ENCODE data around the gene EFNA5. TPM values are rescaled to one million over a fixed set of nuclear protein-coding genes. Genes with fewer than 3 reads are reported as not detected.

The EFNA5 gene
- total RNA-seq, 2 donors from 2014 or later = 6.0 to 13.5 TPM

GRCh38 chr5:107367939-107368338 is 302.8 kb downstream of the EFNA5 start:
- no peaks in the 10 kb centered on the region for H3K36me3 ChIP-seq
- H3K9me3 ChIP-seq = no peaks in the 10 kb centered on the region
- H3K27ac ChIP-seq = no peak overlapping the region
- H3K27me3 ChIP-seq (replicated peaks; ENCODE audit: insufficient read depth) = no peaks in the 10 kb centered on the region
- TF ChIP-seq, protein P1, sequence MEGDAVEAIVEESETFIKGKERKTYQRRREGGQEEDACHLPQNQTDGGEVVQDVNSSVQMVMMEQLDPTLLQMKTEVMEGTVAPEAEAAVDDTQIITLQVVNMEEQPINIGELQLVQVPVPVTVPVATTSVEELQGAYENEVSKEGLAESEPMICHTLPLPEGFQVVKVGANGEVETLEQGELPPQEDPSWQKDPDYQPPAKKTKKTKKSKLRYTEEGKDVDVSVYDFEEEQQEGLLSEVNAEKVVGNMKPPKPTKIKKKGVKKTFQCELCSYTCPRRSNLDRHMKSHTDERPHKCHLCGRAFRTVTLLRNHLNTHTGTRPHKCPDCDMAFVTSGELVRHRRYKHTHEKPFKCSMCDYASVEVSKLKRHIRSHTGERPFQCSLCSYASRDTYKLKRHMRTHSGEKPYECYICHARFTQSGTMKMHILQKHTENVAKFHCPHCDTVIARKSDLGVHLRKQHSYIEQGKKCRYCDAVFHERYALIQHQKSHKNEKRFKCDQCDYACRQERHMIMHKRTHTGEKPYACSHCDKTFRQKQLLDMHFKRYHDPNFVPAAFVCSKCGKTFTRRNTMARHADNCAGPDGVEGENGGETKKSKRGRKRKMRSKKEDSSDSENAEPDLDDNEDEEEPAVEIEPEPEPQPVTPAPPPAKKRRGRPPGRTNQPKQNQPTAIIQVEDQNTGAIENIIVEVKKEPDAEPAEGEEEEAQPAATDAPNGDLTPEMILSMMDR (IDR thresholded peaks at IDR 0.05) = no peak
- no peak overlapping the region for H3K4me3 ChIP-seq
- DNase-seq (ENCODE audit: low spot score) (no peak), ATAC-seq (ENCODE audit: insufficient number of reproducible peaks, low FRiP score, low read depth) (no peak)
- peaks cover 0 to 21% of the 10 kb centered on the region in 2 donors for H3K4me1 ChIP-seq (ENCODE audit: control insufficient read depth in 1 of 2, low read depth in 2 of 2)

DNA sequence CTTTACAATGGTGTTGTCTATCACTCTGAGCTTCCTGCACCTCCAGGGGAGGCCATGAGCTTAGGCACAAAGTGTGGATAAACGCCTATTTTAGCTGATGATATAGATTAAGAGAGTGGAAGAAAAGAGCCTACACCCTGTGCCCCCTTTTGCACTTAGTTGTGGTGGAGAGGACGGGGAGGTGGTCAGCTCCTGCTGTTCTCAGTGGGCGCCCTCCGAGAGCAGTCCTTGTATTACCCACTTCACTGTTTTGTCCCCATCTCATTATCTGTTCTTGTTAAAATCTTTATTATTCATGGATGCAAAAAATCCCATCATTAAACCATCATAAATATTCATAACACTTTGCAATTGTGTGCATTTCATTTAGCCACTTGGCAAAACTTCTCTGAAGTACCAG is 303.3 kb downstream of the EFNA5 start:
- no peak overlapping the region for H3K4me3 ChIP-seq
- H3K36me3 ChIP-seq = no peaks in the 10 kb centered on the region
- ATAC-seq (ENCODE audit: insufficient number of reproducible peaks, low FRiP score, low read depth) (no peak), DNase-seq (ENCODE audit: low spot score) (no peak)
- H3K27me3 ChIP-seq (replicated peaks; ENCODE audit: insufficient read depth) = no peaks in the 10 kb centered on the region
- H3K27ac ChIP-seq = no peak overlapping the region
- peaks cover 0 to 17% of the 10 kb centered on the region in 2 donors for H3K4me1 ChIP-seq (ENCODE audit: control insufficient read depth in 1 of 2, low read depth in 2 of 2)
- TF ChIP-seq, protein P1 (IDR thresholded peaks at IDR 0.05) = no peak
- no peaks in the 10 kb centered on the region for H3K9me3 ChIP-seq

GRCh38 chr5:107365320-107366109 is 305.2 kb downstream of the EFNA5 start:
- Histone ChIP-seq H3K27ac (no peak overlapping the region), H3K9me3 (no peaks in the 10 kb centered on the region), H3K36me3 (no peaks in the 10 kb centered on the region), H3K27me3 (replicated peaks; ENCODE audit: insufficient read depth) (no peaks in the 10 kb centered on the region), H3K4me3 (no peak overlapping the region), H3K4me1 (ENCODE audit: control insufficient read depth in 1 of 2, low read depth in 2 of 2) (no peaks in the 10 kb centered on the region)
- ATAC-seq (ENCODE audit: insufficient number of reproducible peaks, low FRiP score, low read depth) (no peak), DNase-seq (ENCODE audit: low spot score) (no peak)
- TF ChIP-seq, protein P1 (IDR thresholded peaks at IDR 0.05) = no peak

DNA sequence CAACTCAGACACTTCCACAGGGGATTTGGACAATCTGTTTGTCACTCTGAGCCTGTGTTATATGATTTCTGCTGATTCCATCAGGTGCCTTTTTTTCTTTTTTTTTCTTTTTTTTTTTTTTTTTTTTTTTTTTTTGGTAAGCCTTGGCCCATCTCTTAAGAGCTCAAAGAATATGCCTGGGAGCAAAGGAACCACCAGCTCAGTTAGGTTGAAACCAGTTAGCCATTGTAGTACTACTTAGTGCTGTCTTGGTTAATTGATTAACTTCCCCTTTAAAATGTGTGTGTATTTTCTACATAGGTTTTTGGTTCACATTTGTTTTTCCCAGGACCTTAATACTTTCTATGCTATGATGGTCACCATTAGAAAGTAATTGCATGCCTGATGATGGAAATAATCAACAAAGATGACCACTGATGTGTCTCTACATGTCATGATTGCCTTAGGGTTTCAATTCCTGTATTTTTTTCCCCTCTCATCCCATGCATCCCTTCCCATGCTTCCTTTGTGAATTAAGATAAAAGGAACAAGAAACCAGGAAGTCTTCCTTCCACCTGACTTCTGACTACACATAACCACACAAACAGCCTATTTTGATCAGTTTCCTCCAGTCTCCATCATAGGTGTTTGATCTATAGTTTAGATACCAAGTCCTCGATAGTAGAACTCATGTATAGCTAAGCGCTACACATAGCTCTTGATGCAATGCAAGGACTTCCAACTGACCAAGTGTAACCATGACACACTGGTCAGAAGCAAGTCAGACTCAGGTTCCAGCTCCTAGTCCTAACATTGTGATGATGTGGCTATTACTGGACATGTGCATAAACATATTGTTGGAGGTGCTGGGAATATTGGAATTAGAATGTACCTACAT is 306.1 kb downstream of the EFNA5 start:
- TF ChIP-seq, protein P1 (IDR thresholded peaks at IDR 0.05) = no peak
- ATAC-seq (ENCODE audit: insufficient number of reproducible peaks, low FRiP score, low read depth) = no peak
- peaks cover 0 to 3% of the 10 kb centered on the region in 2 donors for H3K4me1 ChIP-seq (ENCODE audit: control insufficient read depth in 1 of 2, low read depth in 2 of 2)

GRCh38 chr5:107363768-107364167 is 307.0 kb downstream of the EFNA5 start:
- ATAC-seq (ENCODE audit: insufficient number of reproducible peaks, low FRiP score, low read depth) = no peak
- Histone ChIP-seq H3K27me3 (replicated peaks; ENCODE audit: insufficient read depth) (no peaks in the 10 kb centered on the region), H3K4me3 (no peak overlapping the region), H3K36me3 (no peaks in the 10 kb centered on the region), H3K4me1 (ENCODE audit: control insufficient read depth in 1 of 2, low read depth in 2 of 2) (peaks cover 0 to 8% of the 10 kb centered on the region in 2 donors), H3K27ac (no peak overlapping the region), H3K9me3 (no peaks in the 10 kb centered on the region)
- TF ChIP-seq, protein P1 (IDR thresholded peaks at IDR 0.05) = no peak
- DNase-seq (ENCODE audit: low spot score) = no peak

More for the DNA sequence above, 306.1 kb downstream of the EFNA5 start:
- H3K9me3 ChIP-seq = no peaks in the 10 kb centered on the region
- H3K27ac ChIP-seq = no peak overlapping the region
- no peaks in the 10 kb centered on the region for H3K36me3 ChIP-seq
- H3K27me3 ChIP-seq (replicated peaks; ENCODE audit: insufficient read depth) = no peaks in the 10 kb centered on the region
- DNase-seq (ENCODE audit: low spot score) = no peak
- H3K4me3 ChIP-seq = no peak overlapping the region
